ENCODE data around the gene CEP128. TPM values are rescaled to one million over a fixed set of nuclear protein-coding genes. Genes with fewer than 3 reads are reported as not detected.

The CEP128 gene
- total RNA-seq, 6 experiments from 2014 or later: 4.8 to 10.3 (median 8.8) TPM

GRCh38 chr14:80776186-80776585 is 165.4 kb downstream of the CEP128 start:
- no peaks in the 10 kb centered on the region; the same call in 1 of the 2 replicates for H3K36me3 Mint-ChIP-seq (ENCODE audit: low read depth)
- no peaks in the 10 kb centered on the region for H3K9me3 Mint-ChIP-seq
- no peak for TF ChIP-seq CTCF (IDR thresholded peaks at IDR 0.05)
- DNase-seq: no peak
- H3K4me3 Mint-ChIP-seq: no peak overlapping the region
- no peaks in the 10 kb centered on the region for H3K27me3 Mint-ChIP-seq (ENCODE audit: insufficient read depth)
- H3K27ac Mint-ChIP-seq: no peak overlapping the region
- peaks cover 17% of the 10 kb centered on the region for H3K4me1 Mint-ChIP-seq (ENCODE audit: low read depth)

DNA sequence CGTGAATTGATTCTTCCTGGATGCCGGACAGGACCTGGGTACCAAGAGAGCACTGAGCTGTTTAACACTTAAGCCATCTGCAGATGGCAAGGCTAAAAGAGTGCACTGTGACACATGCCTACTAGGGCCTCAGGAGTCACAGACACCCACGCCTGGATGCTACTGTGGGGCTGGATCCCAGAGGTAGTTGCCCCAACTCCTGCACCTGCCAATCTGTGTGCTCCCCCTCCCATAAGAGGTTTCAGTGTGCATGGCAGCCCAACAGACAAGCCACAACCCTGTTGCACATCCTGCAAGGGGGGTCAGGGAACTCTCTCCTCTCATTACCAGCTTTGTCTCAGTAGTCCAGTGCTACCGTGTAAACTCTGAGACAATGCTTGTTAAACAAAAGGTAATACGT is 169.0 kb downstream of the CEP128 start:
- no peak for DNase-seq
- H3K27me3 Mint-ChIP-seq (ENCODE audit: insufficient read depth): no peaks in the 10 kb centered on the region
- H3K27ac Mint-ChIP-seq: no peak overlapping the region
- H3K4me3 Mint-ChIP-seq: no peak overlapping the region
- H3K9me3 Mint-ChIP-seq: no peaks in the 10 kb centered on the region
- TF ChIP-seq CTCF (IDR thresholded peaks at IDR 0.05): no peak
- peaks cover 29% of the 10 kb centered on the region for H3K4me1 Mint-ChIP-seq (ENCODE audit: low read depth)
- H3K36me3 Mint-ChIP-seq (ENCODE audit: low read depth): no peaks in the 10 kb centered on the region; the same call in 1 of the 2 replicates

- DNase-seq: no peak
- Mint-ChIP-seq H3K4me3 (peak overlapping the region; percentile 38; the same call in 1 of the 2 replicates), H3K4me1 (ENCODE audit: low read depth) (peaks cover 42% of the 10 kb centered on the region), H3K36me3 (ENCODE audit: low read depth) (no peaks in the 10 kb centered on the region), H3K27ac (peak overlapping the region; percentile 79), H3K9me3 (no peaks in the 10 kb centered on the region), H3K27me3 (ENCODE audit: insufficient read depth) (no peaks in the 10 kb centered on the region)
- no peak for TF ChIP-seq CTCF (IDR thresholded peaks at IDR 0.05)
These were observed 170.3 kb downstream of the CEP128 start for GRCh38 chr14:80771201-80771600.

- H3K4me3 Mint-ChIP-seq: peak overlapping the region; percentile 38
- no peaks in the 10 kb centered on the region for H3K36me3 Mint-ChIP-seq (ENCODE audit: low read depth)
- no peaks in the 10 kb centered on the region for H3K27me3 Mint-ChIP-seq (ENCODE audit: insufficient read depth)
- no peaks in the 10 kb centered on the region for H3K9me3 Mint-ChIP-seq
- H3K4me1 Mint-ChIP-seq (ENCODE audit: low read depth): peaks cover 50% of the 10 kb centered on the region
- TF ChIP-seq CTCF (IDR thresholded peaks at IDR 0.05): no peak
- H3K27ac Mint-ChIP-seq: peak overlapping the region; percentile 79
- DNase-seq: peak; percentile 6
These were observed 171.2 kb downstream of the CEP128 start for GRCh38 chr14:80770114-80770908.

- no peak overlapping the region for H3K27ac Mint-ChIP-seq
- DNase-seq: no peak
These were observed 172.9 kb downstream of the CEP128 start for GRCh38 chr14:80768646-80769045.

More at GRCh38 chr14:80768646-80769045, 172.9 kb downstream of the CEP128 start:
- Mint-ChIP-seq H3K9me3 (no peaks in the 10 kb centered on the region), H3K36me3 (ENCODE audit: low read depth) (peaks cover 6% of the 10 kb centered on the region), H3K27me3 (ENCODE audit: insufficient read depth) (no peaks in the 10 kb centered on the region), H3K4me3 (no peak overlapping the region), H3K4me1 (ENCODE audit: low read depth) (peaks cover 65% of the 10 kb centered on the region)
- TF ChIP-seq CTCF (IDR thresholded peaks at IDR 0.05): no peak

Data from HFFc6 (cell line).